ENCODE data around the gene KRTAP5-2.
"Not testable (repeated sequence)": the region's sequence is repeated elsewhere in the genome, so short reads cannot be mapped to it uniquely, and the experiment has no call there.

KRTAP5-2 gene

GRCh38 chr11:1597994-1598380 lies at the start of gene KRTAP5-2:
Gene KRTAP5-2 (minus strand): TSS chr11:1598294. CDS start chr11:1598250, 44 bp downstream.
- no peak for DNase-seq (ENCODE audit: low spot score)

GRCh38 chr11:1646540-1646939 lies 48.4 kb upstream of the KRTAP5-2 start:
- not testable (repeated sequence) for DNase-seq (ENCODE audit: low spot score)

- DNase-seq (ENCODE audit: low spot score) = no peak
These were observed 47.3 kb upstream of the KRTAP5-2 start for GRCh38 chr11:1645357-1645821.

GRCh38 chr11:1644601-1645356 lies 46.7 kb upstream of the KRTAP5-2 start:
- DNase-seq (ENCODE audit: low spot score) = no peak

GRCh38 chr11:1643146-1643690 lies 45.1 kb upstream of the KRTAP5-2 start:
- DNase-seq (ENCODE audit: low spot score) = no peak

- DNase-seq (ENCODE audit: low spot score) = no peak
These were observed 44.4 kb upstream of the KRTAP5-2 start for GRCh38 chr11:1642288-1643145.

GRCh38 chr11:1641096-1641495 lies 43.0 kb upstream of the KRTAP5-2 start:
- no peak for DNase-seq (ENCODE audit: low spot score)

- DNase-seq (ENCODE audit: low spot score) = no peak
These were observed 42.2 kb upstream of the KRTAP5-2 start for GRCh38 chr11:1640076-1640946.

GRCh38 chr11:1639666-1640065 lies 41.6 kb upstream of the KRTAP5-2 start:
- DNase-seq (ENCODE audit: low spot score) = no peak

- no peak for DNase-seq (ENCODE audit: low spot score)
These were observed 41.1 kb upstream of the KRTAP5-2 start for GRCh38 chr11:1639102-1639620.

- no peak for DNase-seq (ENCODE audit: low spot score)
These were observed 40.2 kb upstream of the KRTAP5-2 start for GRCh38 chr11:1638344-1638743.

- DNase-seq (ENCODE audit: low spot score) = no peak
These were observed 39.5 kb upstream of the KRTAP5-2 start for GRCh38 chr11:1637628-1638027.

GRCh38 chr11:1636291-1636950 lies 38.3 kb upstream of the KRTAP5-2 start:
- no peak for DNase-seq (ENCODE audit: low spot score)

GRCh38 chr11:1633864-1634263 lies 35.8 kb upstream of the KRTAP5-2 start:
- DNase-seq (ENCODE audit: low spot score) = no peak

GRCh38 chr11:1632053-1632714 lies 34.1 kb upstream of the KRTAP5-2 start:
- DNase-seq (ENCODE audit: low spot score) = no peak

GRCh38 chr11:1631066-1631568 lies 33.0 kb upstream of the KRTAP5-2 start:
- no peak for DNase-seq (ENCODE audit: low spot score)

GRCh38 chr11:1630271-1630670 lies 32.2 kb upstream of the KRTAP5-2 start:
- no peak for DNase-seq (ENCODE audit: low spot score)

- DNase-seq (ENCODE audit: low spot score) = no peak
These were observed 31.5 kb upstream of the KRTAP5-2 start, which contains the start of gene KRTAP5-5 for GRCh38 chr11:1629326-1630185. Gene KRTAP5-5 (plus strand): TSS chr11:1629775. CDS start chr11:1629841, 66 bp downstream.
